Measurements from ENCODE around the gene MYL6.
A peak's percentile ranks its signal among the peaks of the same experiment; 100 is the strongest.

DNA sequence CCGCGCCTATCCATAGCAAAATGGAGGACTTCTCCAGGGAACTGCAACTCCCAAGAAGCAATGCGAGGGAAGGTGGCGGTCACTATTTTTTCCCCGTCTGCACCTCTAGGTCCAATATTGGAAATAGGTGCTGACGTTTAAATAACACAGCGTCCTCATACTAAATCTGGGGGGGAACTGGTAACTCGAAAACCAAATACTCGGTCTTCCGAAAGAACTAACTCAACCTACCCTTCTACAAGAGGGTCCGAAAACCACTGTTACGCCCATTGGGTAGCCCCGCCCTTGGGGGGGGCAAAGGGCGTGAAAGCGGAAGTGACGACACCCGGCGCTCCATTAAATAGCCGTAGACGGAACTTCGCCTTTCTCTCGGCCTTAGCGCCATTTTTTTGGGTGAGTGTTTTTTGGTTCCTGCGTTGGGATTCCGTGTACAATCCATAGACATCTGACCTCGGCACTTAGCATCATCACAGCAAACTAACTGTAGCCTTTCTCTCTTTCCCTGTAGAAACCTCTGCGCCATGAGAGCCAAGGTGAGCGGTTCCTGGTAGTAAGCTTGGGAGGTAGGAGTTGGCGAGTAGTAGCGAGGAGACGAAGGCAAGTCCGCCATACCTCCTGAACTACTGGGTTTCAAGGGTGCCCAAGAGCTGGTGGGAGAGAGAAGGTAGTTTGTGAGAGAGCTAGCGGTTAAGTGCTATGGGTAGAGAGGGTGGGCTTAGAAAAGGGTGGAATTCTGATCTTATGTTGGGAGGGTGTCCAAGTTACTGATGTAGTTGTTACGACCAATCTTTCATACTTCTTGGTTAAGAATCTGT is 41.7 kb upstream of the MYL6 start, which contains the start of gene RPL41:
- TF ChIP-seq, protein P1, sequence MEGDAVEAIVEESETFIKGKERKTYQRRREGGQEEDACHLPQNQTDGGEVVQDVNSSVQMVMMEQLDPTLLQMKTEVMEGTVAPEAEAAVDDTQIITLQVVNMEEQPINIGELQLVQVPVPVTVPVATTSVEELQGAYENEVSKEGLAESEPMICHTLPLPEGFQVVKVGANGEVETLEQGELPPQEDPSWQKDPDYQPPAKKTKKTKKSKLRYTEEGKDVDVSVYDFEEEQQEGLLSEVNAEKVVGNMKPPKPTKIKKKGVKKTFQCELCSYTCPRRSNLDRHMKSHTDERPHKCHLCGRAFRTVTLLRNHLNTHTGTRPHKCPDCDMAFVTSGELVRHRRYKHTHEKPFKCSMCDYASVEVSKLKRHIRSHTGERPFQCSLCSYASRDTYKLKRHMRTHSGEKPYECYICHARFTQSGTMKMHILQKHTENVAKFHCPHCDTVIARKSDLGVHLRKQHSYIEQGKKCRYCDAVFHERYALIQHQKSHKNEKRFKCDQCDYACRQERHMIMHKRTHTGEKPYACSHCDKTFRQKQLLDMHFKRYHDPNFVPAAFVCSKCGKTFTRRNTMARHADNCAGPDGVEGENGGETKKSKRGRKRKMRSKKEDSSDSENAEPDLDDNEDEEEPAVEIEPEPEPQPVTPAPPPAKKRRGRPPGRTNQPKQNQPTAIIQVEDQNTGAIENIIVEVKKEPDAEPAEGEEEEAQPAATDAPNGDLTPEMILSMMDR (IDR thresholded peaks at IDR 0.05), result peak in 1 of 3 donors; percentile 47
- peak; percentile 99 for TF ChIP-seq POLR2A (IDR thresholded peaks at IDR 0.05)

Data from breast epithelium (tissue), 3 donors.